ENCODE results near the gene ZHX3. TPM values are rescaled to one million over a fixed set of nuclear protein-coding genes. Genes with fewer than 3 reads are reported as not detected.

The ZHX3 gene
- total RNA-seq, 1 donor from 2014 or later, result 16.3 TPM

DNA sequence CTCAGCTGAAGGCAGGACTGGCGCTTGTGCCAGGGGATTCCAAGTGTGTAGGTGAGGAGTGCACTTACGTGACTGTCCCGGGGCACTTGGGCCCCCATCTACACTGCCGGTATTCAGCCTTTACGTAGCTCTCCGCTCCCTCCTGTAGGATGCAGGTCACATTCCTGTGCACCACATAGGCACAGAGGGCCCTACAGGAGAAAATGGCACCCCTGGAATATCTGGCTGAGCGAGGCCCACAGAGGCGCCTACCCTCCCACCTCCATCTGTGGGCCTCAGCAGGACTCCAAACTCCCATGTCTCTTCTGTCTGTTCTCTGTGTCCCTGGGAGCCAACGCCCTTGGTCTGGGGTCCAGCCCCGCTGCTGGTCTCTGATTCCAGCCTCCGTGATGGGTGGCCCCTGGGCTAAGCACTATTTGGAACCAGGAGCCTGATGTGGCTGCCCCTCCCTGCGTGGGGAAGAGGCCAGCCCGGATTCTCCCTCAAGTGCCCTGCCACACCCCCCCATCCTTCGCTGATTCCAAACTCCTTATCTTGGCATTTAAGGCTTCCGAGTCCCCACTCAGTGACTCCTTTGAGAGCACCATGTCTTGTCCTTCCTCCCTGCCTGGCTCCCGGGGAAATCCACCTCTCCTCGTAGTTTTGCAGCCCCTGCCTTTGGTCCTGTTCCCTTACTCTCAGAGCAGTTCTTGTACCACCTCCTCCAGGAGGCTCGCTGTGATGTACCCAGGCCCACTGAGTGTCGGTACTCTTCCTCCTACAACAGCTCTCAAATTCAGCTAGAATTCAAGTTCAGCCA, 47.6 kb upstream of the ZHX3 start:
- DNase-seq (ENCODE audit: extremely low spot score, unreplicated experiment), result no peak
- peak overlapping the region; percentile 71 for H3K4me3 Mint-ChIP-seq
- H3K9me3 Mint-ChIP-seq, result no peaks in the 10 kb centered on the region
- H3K27ac Mint-ChIP-seq, result no peak overlapping the region
- H3K36me3 Mint-ChIP-seq, result no peaks in the 10 kb centered on the region
- peaks cover 34% of the 10 kb centered on the region for H3K27me3 Mint-ChIP-seq
- TF ChIP-seq, protein P1, sequence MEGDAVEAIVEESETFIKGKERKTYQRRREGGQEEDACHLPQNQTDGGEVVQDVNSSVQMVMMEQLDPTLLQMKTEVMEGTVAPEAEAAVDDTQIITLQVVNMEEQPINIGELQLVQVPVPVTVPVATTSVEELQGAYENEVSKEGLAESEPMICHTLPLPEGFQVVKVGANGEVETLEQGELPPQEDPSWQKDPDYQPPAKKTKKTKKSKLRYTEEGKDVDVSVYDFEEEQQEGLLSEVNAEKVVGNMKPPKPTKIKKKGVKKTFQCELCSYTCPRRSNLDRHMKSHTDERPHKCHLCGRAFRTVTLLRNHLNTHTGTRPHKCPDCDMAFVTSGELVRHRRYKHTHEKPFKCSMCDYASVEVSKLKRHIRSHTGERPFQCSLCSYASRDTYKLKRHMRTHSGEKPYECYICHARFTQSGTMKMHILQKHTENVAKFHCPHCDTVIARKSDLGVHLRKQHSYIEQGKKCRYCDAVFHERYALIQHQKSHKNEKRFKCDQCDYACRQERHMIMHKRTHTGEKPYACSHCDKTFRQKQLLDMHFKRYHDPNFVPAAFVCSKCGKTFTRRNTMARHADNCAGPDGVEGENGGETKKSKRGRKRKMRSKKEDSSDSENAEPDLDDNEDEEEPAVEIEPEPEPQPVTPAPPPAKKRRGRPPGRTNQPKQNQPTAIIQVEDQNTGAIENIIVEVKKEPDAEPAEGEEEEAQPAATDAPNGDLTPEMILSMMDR (conservative IDR thresholded peaks at IDR 0.05), result no peak
- peaks cover 10% of the 10 kb centered on the region for H3K4me1 Mint-ChIP-seq (ENCODE audit: unreplicated experiment)

DNA sequence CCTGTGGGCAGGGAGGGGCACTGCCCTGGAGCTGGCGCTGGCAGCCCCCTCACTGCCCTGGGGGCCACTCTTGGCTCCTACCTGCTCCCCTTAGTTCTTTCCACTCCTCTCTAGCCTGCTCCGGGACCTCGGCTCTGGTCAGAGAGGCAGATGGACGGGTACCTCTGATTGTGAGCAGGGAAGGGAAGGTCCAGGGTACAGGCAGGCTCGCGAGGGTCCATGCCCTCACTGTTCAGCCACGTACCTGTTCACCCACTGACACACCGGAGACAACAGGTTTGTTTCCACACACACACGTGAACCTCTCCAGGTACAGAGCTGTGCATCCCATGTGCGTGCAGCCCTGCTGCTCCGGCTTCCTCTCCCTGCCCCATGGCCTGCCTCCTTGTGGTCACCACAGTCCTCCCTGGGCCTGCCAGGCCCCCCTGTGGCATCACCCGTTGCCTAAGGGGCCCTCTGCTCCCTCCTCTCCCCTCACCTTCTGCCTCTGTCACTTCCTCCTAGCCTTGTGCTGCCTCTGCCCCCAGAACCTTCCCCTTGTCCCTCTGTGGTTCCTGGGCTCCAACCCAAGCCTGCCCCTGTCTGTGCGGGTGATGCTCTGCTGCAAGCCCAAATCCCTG, 46.8 kb upstream of the ZHX3 start:
- TF ChIP-seq, protein P1 (conservative IDR thresholded peaks at IDR 0.05), result no peak
- no peak overlapping the region for H3K27ac Mint-ChIP-seq
- H3K4me3 Mint-ChIP-seq, result no peak overlapping the region
- H3K27me3 Mint-ChIP-seq, result peaks cover 32% of the 10 kb centered on the region
- no peak for DNase-seq (ENCODE audit: extremely low spot score, unreplicated experiment)
- no peaks in the 10 kb centered on the region for H3K36me3 Mint-ChIP-seq
- peaks cover 10% of the 10 kb centered on the region for H3K4me1 Mint-ChIP-seq (ENCODE audit: unreplicated experiment)
- H3K9me3 Mint-ChIP-seq, result no peaks in the 10 kb centered on the region

DNA sequence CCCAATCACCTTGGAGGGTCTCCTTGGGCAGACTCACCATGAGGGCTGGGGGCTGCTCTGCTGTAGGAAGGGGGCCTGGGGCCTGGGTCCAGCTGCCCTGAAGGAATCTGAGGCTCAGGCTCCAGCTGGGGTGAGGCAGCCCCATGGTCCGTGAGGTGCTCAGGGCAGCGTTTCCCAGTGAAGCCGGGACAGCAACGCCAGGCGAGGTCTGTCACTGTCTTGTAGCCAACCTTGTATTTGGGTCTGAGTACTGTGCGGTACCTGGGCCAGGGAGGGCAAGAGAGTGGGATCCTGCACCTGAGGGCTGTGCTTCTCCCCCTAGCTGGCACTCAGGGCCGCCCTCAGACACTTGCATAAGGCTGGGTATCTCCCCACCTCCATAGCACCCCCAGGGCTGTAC, 46.1 kb upstream of the ZHX3 start:
- no peak for DNase-seq (ENCODE audit: extremely low spot score, unreplicated experiment)
- no peak overlapping the region for H3K4me3 Mint-ChIP-seq
- peaks cover 27% of the 10 kb centered on the region for H3K27me3 Mint-ChIP-seq
- peaks cover 10% of the 10 kb centered on the region for H3K4me1 Mint-ChIP-seq (ENCODE audit: unreplicated experiment)
- H3K27ac Mint-ChIP-seq, result no peak overlapping the region
- H3K9me3 Mint-ChIP-seq, result no peaks in the 10 kb centered on the region
- no peaks in the 10 kb centered on the region for H3K36me3 Mint-ChIP-seq
- TF ChIP-seq, protein P1 (conservative IDR thresholded peaks at IDR 0.05), result no peak

DNA sequence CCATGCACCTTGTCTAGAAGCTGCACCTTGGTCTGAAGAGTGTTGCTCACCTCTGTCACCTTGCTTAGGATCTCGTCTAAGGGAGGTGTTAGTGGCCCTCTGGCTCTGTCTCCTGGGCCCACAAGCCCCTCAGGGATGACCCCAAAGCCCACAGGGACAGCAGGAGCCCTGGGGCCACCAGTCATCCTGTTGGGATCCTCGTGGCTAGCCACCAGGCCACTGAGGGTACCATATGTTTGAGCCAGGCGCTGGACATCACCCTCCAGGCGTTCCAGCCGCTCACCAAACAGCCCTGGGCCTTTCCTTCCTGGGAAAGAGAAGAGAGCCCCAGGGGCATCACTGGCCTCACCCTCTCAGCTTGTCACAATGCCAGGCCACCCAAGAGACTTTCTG, 45.2 kb upstream of the ZHX3 start:
- no peak for DNase-seq (ENCODE audit: extremely low spot score, unreplicated experiment)
- Mint-ChIP-seq H3K36me3 (no peaks in the 10 kb centered on the region), H3K27ac (no peak overlapping the region), H3K4me1 (ENCODE audit: unreplicated experiment) (peaks cover 10% of the 10 kb centered on the region), H3K9me3 (no peaks in the 10 kb centered on the region), H3K4me3 (no peak overlapping the region), H3K27me3 (peaks cover 21% of the 10 kb centered on the region)
- TF ChIP-seq, protein P1 (conservative IDR thresholded peaks at IDR 0.05), result no peak

DNA sequence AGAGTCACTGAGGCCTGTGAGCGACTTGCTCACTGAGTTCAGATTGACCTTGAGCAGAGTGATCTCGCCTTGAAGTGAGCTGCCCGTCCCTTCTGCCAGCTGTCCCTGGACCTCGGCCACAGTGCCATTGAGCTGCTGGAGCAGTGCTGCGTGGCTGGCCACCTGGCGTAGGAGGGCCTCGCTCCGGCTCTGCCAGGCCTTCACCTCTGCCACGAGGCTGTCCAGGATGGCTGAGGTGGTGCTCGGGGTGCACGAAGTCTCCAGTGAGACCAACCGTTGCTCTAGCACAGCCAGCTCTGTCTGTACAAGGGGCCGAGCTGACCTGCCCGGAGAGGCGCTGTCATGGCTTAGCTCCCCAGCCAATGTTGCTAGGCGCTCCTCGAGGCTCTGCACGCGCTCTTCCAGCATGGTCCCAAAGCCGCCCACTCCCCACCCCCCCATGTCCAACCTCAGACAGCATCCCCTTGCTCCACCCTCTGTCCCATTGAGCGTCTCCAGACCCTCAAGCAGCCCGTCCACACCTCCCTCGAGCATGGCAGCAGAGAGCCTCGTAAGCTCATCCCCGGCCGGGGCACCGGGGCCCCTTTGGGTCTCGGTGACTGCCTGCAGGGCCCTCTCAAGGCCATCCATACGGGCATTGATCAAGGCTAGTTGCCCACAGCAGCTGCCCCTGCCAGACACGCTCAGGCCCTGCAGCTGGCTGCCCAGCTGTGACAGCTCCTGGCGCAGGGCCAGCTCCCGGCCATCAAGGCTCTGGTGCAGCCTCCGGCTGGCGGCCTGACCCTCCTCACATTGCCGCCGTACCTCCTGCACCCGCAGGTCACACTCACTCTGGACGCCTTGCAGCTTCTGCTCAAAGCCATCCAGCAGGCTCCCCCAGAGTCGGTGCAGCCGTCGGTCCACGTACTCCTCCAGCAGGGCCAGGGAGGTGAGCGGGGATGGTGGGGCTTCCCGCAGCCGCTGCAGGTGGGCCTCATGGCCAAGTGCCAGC, 44.5 kb upstream of the ZHX3 start:
- H3K36me3 Mint-ChIP-seq, result no peaks in the 10 kb centered on the region
- no peak overlapping the region for H3K27ac Mint-ChIP-seq
- H3K4me1 Mint-ChIP-seq (ENCODE audit: unreplicated experiment), result peaks cover 7% of the 10 kb centered on the region
- H3K27me3 Mint-ChIP-seq, result peaks cover 14% of the 10 kb centered on the region
- H3K4me3 Mint-ChIP-seq, result no peak overlapping the region
- TF ChIP-seq, protein P1 (conservative IDR thresholded peaks at IDR 0.05), result no peak
- no peaks in the 10 kb centered on the region for H3K9me3 Mint-ChIP-seq
- no peak for DNase-seq (ENCODE audit: extremely low spot score, unreplicated experiment)

Data from type B pancreatic cell (in vitro differentiated cells).